ES-I3 (cell line): Measurements from ENCODE around the gene SBNO2.

Experiments
- H3K36me3 ChIP-seq: 2 replicates; pipeline ENCODE4 v1.6.1; 2013; ENCODE audit warnings: mild to moderate bottlenecking, low read length, control low read depth, moderate library complexity; ENCODE audit not compliant: insufficient read depth
- H3K4me1 ChIP-seq: 2 replicates; pipeline ENCODE4 v1.6.1; 2013; ENCODE audit warnings: mild to moderate bottlenecking, control low read depth, low read length; ENCODE audit not compliant: insufficient read depth
- H3K9ac ChIP-seq: 2 replicates; pipeline ENCODE4 v1.6.1; 2013; ENCODE audit warnings: low read depth, mild to moderate bottlenecking, low read length, moderate library complexity
- H3K9me3 ChIP-seq: 2 replicates; pipeline ENCODE4 v1.6.1; 2013; ENCODE audit warnings: mild to moderate bottlenecking, low read length, moderate library complexity; ENCODE audit not compliant: control insufficient read depth, insufficient read depth

The SBNO2 gene

DNA sequence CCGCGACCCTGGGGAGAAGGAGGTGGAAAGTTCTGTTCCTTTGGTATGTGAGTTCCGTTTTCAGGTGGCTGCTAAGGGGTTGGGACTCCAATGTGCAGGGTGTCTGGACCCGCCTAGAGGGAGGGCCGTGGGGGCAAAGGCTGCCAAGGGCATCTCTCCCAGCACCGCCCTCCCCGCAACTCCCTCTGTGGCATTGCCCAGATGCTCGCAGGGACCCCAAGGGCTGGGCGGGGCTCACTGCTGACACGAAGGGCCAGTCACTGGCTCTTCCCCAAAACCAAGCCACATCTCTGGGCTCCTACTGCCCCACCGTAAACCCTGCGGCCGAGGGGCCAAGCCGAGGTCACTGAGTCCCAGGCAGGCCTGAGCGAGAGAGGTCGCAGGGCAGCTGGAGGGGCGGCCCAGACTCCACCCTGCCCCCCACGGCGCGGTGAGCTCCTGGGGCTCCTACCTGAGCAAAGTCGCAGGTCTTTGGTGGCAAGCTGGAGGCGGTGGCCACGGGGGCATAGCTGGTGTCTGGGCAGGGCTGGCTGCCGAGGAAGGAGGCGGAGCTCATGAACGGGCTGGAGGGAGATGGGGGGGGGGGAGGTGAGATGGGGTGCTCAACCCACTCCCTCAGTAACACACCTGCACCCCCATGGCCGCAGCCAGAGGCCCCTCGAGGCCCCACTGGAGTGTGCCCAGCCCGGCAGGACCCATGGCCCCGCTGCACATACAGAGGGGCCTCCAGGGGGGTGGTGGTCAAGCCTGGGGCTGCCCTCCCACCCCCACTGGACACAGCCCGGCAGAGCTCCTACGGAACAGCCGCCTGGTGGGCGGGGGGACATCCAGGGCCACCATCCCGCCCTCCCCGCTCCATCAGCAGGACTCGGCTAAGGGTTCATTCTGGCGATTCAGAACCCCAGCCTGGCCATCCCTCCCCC is 26.9 kb downstream of the SBNO2 start:
- Histone ChIP-seq H3K9me3 (no peaks in the 10 kb centered on the region), H3K36me3 (no peaks in the 10 kb centered on the region), H3K9ac (no peak overlapping the region), H3K4me1 (peaks cover 5% of the 10 kb centered on the region; the same call in 1 of the 2 replicates)

DNA sequence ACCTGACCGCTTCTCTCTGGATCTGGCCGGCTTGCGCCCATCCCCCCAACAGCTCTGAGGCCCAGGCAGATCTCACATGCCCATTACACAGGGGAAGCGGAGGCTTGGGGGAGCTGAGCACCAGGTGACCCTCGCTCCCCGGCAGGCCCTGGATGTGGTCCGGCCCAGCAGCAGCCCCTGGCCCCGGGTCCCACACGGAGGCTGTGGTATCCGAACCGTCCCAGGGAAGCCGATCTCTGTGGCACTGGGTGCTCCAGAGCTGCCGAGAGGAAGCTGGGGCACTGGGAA is 27.7 kb downstream of the SBNO2 start:
- Histone ChIP-seq H3K9ac (no peak overlapping the region), H3K36me3 (no peaks in the 10 kb centered on the region), H3K4me1 (peaks cover 5% of the 10 kb centered on the region; the same call in 1 of the 2 replicates), H3K9me3 (no peaks in the 10 kb centered on the region)

DNA sequence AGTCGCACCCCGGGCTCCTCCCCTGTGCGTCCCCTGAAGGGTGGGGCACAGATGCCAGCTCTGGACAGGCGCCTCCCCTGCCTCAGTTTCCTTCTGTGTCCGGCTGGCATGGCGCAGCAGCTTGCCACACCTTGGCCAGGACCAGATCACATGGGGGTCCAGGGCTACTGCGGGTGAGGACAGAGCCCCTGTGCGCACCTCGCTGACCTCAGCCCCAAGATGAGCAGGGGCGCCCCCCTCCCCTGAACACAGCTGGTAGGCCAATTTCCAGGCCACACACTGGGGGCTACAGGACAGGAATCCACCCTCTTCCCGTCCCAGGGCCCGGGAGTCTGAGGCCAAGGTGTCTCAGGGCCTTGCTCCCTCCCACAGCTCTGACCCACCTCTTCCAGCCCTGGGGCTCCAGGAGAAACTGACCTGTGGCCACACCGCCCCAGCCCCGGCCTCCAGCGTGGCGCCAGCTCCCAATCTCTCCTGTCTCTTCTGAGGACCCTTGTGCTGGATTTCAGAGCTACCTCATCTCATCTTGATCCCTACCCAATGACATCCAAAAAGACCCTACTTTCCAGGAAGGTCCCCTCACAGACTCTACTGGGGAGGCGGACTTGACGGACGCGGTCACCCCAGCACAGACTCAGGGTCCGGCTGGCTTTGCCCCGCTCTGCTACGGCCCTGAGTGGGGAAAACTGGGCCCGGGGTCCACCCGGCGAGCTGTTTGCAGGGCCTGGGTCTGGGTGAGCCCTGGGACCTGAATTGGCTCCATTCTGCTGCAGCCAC is 28.2 kb downstream of the SBNO2 start:
- Histone ChIP-seq H3K4me1 (peaks cover 5% of the 10 kb centered on the region; the same call in 1 of the 2 replicates), H3K9ac (no peak overlapping the region), H3K9me3 (no peaks in the 10 kb centered on the region), H3K36me3 (no peaks in the 10 kb centered on the region)

DNA sequence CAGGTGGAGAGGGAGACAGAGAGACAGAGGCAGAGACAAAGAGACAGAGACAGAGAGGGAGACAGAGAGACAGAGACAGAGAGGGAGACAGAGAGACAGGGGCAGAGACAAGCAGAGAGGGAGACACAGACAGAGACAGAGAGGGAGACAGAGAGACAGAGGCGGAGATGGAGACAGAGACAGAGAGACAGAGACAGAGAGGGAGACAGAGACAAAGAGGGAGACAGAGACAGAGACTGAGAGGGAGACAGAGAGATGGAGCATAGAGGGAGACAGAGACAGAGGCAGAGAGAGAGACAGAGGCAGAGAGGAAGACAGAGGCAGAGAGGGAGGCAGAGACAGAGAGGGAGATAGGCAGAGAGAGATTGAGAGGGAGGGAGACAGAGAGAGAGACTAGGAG is 29.3 kb downstream of the SBNO2 start:
- Histone ChIP-seq H3K36me3 (no peaks in the 10 kb centered on the region), H3K9ac (no peak overlapping the region), H3K9me3 (no peaks in the 10 kb centered on the region), H3K4me1 (peaks cover 5% of the 10 kb centered on the region; the same call in 1 of the 2 replicates)

DNA sequence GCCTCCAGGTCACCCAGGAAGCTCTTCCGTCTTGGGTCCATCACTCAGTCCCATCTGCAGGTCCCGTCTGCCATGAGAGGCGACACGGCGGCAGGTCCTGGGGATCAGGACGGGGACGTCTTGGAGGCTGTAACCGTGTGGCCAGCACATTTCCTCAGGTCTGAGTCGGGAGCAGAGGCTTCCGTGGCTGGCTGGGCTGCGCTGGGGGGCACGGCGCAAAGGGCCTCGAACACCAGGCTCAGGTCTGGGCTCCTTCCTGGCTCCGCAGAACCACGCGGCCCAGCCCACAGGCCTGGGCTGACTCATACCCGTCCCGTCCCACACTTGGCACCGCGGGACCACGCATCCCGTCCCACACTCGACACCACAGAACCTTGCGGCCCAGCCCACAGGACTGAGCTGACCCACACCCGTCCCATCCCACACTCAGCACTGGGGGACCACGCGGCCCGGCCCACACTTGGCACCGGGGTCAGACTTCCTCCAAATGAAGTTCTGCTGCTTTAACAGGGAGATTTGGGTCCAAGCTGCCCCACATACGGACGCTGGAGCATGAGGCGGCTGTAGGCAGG is 30.2 kb downstream of the SBNO2 start:
- Histone ChIP-seq H3K9me3 (no peaks in the 10 kb centered on the region), H3K36me3 (no peaks in the 10 kb centered on the region), H3K4me1 (peaks cover 5% of the 10 kb centered on the region; the same call in 1 of the 2 replicates), H3K9ac (no peak overlapping the region)

DNA sequence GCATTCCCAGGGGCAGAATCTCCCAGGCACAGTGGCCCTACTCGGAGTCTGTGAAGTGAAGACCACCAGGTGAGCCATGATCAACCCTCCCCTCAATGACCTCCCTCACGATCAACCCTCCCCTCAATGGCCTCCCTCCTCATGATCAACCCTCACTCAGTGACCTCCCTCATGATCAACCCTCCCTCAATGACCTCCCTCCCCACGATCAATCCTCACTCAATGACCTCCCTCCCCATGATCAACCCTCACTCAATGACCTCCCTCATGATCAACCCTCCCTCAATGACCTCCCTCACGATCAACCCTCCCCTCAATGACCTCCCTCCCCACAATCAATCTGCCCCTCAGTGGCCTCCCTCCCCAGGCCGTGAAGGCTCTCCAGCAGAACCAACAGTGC is 32.1 kb downstream of the SBNO2 start:
- no peaks in the 10 kb centered on the region for H3K36me3 ChIP-seq
- H3K9me3 ChIP-seq = no peaks in the 10 kb centered on the region
- no peaks in the 10 kb centered on the region for H3K4me1 ChIP-seq

DNA sequence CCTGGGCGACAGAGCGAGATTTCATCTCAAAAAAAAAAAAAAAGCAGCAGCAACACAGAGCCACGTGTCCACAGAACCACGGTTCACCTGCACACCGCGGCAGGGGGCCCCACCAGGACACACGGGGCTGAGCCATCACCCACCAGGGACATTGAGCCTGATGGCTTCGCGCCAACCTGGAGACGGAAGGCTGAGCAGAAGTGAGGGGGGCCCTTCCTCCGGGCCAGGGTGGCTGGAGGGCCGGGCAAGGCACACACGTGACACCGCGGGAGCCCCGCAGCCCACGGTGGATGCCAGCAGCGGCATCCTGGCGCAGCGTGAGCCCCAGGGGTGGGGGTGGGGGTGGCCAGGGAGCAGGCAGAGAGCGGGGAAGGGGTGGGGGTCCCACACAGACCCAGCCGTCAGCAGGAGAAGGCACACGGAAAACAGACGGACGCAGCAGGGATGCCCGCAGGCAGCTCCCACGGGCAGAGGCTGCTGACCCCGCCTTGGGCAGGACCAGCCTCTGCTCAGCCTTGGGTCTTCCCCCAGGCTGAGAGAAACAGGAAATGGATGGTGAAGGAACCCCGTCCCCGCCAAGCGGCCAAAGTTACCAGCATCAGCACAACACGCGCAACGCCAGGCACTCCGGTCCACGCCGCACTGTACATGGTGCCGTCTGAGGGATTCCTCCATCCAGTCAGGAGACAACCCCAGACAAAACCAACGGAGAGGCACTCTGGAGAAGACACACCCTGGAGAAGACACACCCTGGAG is 33.6 kb downstream of the SBNO2 start:
- Histone ChIP-seq H3K9me3 (no peaks in the 10 kb centered on the region), H3K9ac (no peak overlapping the region), H3K36me3 (no peaks in the 10 kb centered on the region), H3K4me1 (no peaks in the 10 kb centered on the region)

More for the DNA sequence above, 32.1 kb downstream of the SBNO2 start:
- H3K9ac ChIP-seq = no peak overlapping the region

DNA sequence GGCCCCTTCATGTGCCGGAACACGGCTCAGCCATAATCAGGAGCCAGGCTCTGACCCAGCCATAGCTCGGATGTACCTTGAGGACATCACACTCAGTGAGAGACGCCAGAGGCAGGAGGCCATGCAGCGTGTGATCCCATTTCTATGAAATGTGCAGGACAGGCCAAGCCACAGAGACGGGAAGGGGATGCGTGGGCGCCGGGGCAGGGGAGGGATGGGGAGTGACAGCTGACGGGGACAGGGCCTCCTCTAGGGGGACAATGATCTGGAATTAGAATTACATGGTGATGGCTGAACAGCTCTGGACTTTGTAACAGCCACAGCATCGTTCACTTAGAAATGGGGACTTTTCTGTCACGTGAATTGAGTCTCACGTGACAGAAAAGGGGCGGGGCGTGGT is 34.9 kb downstream of the SBNO2 start:
- H3K9me3 ChIP-seq = no peaks in the 10 kb centered on the region
- no peaks in the 10 kb centered on the region for H3K4me1 ChIP-seq
- no peak overlapping the region for H3K9ac ChIP-seq
- no peaks in the 10 kb centered on the region for H3K36me3 ChIP-seq

DNA sequence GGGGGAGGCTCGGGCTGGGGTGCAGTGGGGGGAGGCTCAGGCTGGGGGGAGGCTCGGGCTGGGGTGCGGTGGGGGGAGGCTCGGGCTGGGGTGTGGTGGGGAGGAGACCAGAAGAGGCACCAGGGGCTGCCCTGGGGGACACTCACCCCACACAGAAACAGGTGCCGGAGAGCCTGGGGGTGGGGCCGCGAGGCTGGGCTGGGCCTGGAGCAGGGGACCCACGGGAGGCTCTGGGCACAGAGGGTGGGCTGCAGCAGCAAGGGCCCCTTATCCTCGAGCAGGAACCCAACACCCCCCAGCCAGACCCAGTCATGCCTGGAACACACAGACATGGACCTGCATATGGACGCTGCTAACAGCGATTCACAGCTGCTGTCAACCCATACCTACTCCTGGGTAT is 35.9 kb downstream of the SBNO2 start:
- Histone ChIP-seq H3K4me1 (no peaks in the 10 kb centered on the region; the same call in 1 of the 2 replicates), H3K9me3 (no peaks in the 10 kb centered on the region), H3K9ac (no peak overlapping the region), H3K36me3 (no peaks in the 10 kb centered on the region)

DNA sequence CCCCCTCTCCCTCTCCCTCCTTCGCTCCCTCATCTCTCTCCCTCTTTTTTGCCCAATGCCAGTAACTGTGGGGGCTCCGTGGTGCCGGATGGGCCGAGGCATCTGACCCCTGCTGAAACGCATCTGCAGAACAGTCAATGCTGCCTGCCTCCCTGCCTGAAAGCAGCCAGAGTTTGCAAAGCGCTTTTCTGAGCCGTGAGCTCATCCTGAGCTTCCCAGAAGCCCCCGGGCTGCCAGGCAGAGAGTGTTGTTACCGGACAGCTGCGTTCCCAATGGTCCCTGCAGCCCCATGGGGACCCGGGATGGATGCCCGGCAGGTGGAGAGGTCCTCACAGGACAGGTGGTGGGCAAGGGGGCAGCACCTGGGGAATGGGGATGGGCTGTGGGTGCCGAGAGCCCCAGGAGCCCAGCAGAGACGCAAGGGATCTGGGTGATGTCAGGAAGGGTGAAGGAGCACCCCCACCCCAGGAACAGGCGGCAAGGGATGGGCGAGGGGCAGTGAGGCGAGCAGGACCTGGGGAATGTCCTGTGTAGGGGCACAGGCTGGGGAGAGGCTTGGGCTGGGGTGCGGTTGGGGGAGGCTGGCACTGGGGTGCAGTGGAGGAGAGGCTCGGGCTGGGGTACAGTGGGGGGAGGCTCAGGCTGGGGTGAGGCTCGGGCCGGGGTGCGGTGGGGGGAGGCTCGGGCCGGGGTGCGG is 37.3 kb downstream of the SBNO2 start:
- Histone ChIP-seq H3K9me3 (no peaks in the 10 kb centered on the region), H3K36me3 (no peaks in the 10 kb centered on the region), H3K4me1 (no peaks in the 10 kb centered on the region; the same call in 1 of the 2 replicates), H3K9ac (no peak overlapping the region)

DNA sequence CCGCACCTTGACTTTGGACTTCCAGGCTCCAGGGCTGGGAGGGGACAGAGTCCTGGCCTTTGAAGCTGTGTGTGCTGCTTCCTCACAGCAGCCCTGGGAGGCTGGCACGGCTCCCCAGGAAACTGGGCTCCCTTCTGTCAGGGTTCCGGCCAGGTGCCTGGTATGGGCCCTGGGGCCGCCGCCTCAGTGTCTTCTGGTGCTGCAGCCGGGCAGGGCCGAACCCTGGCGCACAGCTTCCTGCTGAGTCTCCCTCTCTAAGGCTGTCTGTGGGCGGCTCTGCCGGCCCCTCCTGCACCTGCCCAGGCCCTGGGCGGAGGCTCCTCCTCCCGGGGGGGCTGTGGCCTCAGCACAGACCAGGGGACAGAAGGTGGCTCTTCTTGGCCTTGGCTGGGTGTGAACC is 37.9 kb downstream of the SBNO2 start:
- Histone ChIP-seq H3K36me3 (no peaks in the 10 kb centered on the region), H3K9ac (no peak overlapping the region), H3K9me3 (no peaks in the 10 kb centered on the region), H3K4me1 (no peaks in the 10 kb centered on the region; the same call in 1 of the 2 replicates)

DNA sequence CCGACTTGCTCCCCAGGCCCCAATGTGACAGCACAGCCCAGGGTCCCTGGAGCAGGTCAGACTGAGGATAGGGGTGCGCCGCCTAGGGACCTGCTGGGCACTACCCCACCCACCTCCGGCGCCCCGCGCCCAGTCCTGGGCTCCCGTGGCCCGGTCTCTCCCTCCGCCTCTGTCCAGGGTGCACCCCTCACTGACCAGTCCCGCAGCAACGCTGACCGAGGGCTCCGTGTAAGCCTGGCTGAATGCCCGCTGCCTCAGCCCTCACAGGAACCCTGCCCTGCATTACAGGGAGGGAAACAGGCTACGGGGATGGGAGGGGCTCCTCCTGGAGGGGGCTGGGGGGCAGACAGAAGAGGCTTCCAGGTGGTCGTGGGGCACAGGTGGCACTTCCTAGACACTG is 38.6 kb downstream of the SBNO2 start:
- Histone ChIP-seq H3K36me3 (no peaks in the 10 kb centered on the region), H3K4me1 (no peaks in the 10 kb centered on the region; the same call in 1 of the 2 replicates), H3K9me3 (no peaks in the 10 kb centered on the region), H3K9ac (no peak overlapping the region)

DNA sequence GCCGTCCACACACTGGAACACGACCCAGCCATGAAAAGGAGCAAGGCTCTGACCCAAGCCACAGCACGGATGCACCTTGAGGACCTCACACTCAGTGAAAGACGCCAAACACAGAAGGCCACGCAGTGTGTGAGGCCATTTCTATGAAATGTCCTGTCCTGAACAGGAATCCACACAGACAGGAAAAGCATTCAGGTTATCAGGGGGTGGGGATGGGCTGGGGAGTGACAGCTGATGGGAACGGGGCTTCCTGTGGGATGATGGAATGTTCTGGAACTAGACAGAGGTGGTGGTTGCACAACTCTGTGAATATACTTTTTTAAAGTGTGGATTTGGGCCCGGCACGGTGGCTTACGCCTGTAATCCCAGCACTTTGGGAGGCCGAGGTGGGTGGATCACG is 39.6 kb downstream of the SBNO2 start:
- Histone ChIP-seq H3K9ac (no peak overlapping the region), H3K4me1 (no peaks in the 10 kb centered on the region; the same call in 1 of the 2 replicates), H3K36me3 (no peaks in the 10 kb centered on the region), H3K9me3 (no peaks in the 10 kb centered on the region)
